Activated T-helper 1 cell treated with anti-CD3 and anti-CD28 coated beads, Interleukin-2, amount 50 U/mL, for 16 hours (primary cell): ENCODE data around the gene IQCF5.
"Not testable (repeated sequence)": the region's sequence is repeated elsewhere in the genome, so short reads cannot be mapped to it uniquely, and the experiment has no call there.

Experiments used
- DNase-seq, 2 donors: peaks; one replicate each; pipeline ENCODE4 v3.0.0-alpha.2; 2020; ENCODE audit warnings: low read depth in 1 of 2, low spot score in 1 of 2

The IQCF5 gene

DNA sequence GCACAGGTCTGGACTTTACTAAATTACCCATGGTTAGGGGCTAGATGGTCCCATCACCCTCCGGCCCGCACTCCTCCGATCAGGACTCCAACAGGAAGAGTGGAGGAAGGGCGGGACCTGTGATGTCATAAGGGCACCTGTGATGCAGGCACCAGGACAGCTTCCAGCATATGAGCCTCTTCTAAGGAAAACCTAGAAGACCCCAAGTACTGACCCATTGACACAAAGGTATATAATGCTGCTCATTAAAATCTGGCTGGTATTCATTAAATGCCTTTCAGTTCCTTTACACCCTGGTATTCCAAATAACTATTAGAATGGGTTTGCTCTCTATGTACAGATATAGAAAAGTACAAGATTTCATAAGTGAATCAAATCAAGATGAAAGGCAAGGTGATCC lies at the start of gene IQCF5:
TSS of gene IQCF5 (minus strand) at position 101 of the 400 bp plus-strand sequence. CDS start at position 31, 70 bp downstream.
- no peak for DNase-seq

DNA sequence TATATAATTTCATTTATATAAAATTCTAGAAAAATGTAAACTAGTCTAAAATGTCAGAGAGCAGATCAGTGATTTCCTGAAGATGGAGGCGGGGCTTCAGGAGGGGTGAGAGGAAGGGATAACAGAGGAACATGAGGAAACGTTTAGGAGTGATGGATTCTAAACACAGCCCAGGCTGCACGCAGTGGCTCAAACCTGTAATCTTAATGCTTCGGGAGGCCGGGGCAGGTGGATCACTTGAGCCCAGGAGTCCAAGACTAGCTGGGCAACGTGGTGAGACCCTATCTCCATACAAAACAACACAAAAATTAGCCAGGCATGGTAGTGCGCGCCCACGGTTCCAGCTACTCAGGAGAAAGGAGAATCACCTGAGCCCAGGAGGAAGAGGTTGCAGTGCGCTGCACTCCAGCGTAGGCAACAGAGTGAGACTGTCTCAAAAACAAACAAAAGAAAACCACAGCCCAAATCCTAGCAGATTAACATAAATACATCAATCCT lies 45.7 kb upstream of the IQCF5 start:
- no peak for DNase-seq

DNA sequence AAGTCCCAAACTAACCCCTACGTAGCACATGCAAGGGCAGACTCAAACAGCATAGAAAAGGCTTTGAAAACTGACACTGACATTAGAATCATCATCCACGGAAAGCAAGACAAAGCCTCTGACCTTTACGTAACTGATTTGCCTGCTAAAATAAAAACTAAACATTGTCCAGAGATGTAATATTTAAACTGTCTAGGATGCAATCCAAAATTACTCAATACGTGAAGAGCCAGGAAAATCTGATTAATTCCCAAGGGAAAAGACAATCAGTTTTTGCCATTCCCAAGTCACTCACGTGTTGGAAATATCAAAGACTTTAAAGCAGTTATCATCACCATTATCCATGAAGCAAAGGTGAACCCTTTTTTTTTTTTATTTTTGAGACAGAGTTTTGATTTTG lies 41.0 kb upstream of the IQCF5 start:
- DNase-seq: no peak

DNA sequence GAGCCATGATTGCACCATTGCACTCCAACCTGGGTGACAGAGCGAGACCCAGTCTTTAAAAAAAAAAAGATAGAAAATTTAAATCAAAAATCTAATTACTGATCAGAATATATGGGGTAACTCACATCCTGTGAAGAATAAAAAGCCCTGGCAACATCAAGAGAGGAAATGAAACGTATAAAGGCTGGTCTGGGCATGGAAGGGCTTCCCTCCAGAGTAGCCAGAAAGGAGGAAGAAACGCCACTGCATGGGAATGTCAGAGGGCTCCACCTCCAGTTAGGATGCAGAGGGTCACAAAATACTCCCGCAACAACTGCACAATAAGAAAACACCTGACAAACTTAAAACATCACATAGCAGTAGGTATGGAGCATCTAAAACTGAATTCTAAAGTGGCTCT lies 32.6 kb upstream of the IQCF5 start:
- no peak for DNase-seq

DNA sequence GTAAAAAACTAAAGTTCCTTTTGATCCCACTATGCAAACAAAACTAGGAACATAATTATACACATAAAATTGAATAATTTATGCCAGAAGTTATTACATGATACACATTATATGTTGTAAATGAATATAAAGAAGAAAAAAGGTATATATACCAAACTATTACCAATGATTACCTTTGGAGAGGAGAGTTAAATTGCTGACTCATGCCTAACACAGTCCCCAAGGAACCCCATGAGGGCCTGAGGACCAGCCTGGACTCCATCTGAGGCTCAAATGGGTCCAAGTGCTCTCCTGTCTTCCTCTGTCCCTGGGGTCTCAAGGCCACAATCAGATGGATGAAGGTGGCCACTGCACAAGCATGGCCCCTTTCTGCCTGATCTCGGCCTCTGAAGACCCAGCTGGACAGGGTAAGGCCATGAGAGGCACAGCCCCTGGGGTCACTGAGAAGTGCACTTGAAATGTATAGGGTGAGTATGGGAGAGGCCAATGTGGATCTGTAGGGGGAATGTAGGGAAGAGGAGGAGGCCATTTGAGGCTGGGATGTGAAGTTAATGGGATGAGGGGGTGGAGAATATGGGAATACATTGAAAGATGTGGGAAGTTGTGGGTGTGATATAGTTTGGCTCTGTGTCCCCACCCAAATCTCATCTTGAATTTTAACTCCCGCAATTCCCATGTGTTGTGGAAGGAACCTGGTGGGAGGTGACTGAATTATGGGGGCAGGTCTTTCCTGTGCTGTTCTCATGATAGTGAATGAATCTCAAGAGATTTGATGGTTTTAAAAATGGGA lies 28.8 kb upstream of the IQCF5 start:
- DNase-seq: no peak

DNA sequence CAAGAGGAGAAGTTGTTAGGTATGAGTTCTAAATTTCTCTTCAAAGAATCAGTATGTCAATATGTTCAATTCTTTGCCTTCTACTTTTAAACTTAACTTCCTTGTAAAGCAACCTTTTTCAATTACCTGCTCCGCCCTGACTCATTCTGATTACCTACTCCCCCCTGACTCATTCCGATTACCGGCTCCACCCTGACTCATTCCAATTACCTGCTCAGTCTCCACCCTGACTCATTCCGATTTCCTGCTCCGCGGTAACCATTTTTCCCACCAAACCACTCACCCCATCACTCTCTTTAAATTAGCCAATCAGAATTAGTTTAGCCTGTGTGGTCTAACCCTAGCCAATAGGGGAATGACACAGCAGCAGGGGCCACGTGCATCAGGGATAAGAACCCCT lies 27.0 kb upstream of the IQCF5 start:
- DNase-seq: not testable (repeated sequence)

DNA sequence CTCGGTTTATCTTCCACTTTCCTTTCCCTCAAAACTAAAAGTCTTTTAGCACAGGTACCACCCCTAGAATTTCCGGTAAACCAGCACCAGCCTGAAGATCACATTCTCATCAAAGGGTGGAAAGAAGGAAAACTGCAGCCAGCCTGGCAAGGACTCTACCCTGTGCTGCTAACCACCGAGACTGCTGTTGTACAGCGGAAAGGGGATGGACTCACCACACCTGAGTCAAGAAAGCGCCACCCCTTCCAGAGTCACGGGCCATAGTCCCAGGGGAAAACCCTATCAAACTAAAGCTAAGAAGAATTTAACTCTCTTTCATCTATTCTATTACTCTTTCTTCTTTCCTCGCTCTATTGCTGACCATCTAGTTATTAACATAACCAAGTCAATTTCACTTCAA lies 24.6 kb upstream of the IQCF5 start:
- not testable (repeated sequence) for DNase-seq

DNA sequence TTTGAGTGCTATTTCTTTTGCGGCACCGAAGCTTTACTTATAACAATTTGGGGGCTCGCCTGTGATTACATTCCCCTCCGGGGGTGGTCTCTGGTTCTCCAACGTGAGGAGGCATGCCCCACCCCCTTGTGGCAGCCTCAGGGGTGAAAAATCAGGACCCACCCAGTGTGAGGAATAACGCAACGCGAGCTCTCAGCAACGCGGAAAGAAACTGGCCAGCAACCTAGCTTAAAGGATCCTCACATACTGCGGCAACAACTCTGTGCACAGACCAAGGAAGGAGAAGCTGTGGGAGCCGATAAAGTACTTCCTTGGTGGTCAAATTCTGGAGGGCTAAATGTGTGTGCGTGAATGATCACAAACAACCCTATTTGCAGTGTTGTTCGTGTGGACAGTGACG lies 22.0 kb upstream of the IQCF5 start:
- DNase-seq: no peak

DNA sequence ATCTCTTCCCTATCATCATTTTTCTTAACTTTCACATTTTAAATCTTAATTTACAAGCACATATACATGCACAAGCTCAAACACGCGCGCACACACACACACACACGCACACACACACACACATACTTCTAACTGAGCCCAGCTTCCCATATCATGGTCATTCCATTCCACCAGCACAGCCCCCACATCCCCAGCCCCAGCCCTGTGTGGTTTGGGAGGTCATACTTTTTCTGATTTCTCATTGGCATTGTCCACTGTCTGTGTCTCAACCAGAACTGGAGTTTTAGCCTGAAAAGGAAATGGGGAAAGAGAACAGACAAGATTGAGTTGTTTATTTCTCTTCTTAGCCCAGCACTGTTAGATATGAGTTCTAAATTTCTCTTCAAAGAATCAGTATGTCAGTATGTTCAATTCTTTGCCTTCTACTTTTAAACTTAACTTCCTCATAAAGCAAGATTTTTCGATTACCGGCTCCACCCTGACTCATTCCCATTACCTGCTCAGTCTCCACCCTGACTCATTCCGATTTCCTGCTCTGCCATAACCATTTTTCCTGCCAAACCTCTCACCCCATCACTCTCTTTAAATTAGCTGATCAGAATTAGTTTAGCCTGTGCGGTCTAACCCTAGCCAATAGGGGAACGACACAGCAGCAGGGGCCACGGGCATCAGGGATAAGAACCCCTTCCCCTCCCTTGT lies 21.4 kb upstream of the IQCF5 start:
- DNase-seq: no peak

DNA sequence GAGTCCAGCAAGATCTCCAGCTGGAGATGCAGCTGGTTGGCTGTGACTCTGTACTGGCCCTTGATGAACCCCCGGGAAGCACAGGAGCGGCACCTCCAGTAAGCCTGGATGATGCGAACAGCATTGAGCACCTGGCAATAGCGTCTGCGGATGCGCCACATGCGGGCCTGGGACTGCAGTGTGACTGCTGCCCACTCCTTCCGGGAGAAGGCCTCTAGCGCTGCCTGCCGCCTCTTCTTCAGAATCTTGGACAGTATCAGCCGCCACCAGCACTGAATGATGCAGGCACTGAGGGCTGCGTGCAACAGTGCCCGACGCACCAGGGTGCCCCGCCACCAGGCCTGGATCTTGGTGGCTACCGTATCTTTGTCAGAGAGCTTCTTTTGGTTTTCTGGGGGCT lies 19.5 kb upstream of the IQCF5 start:
- DNase-seq: no peak

DNA sequence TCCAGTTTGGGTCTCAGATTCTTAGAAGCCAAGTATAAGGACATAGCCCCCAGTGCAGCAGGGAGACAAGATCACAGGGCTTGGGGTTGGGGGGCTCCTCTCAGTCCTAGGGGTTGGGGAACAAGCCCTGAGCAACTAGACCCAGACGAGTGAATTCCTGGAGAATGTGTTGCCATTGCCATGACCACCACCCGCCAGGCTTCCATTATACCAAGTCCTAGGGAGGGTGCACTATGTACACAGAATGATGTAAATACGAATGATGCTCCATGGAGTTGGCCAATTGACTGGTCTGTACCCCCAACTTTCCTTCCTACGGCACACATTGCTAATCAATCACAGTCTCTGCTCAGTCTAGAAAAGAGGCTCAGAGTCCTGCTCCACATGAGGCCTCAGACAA lies 19.0 kb upstream of the IQCF5 start:
- DNase-seq: no peak

DNA sequence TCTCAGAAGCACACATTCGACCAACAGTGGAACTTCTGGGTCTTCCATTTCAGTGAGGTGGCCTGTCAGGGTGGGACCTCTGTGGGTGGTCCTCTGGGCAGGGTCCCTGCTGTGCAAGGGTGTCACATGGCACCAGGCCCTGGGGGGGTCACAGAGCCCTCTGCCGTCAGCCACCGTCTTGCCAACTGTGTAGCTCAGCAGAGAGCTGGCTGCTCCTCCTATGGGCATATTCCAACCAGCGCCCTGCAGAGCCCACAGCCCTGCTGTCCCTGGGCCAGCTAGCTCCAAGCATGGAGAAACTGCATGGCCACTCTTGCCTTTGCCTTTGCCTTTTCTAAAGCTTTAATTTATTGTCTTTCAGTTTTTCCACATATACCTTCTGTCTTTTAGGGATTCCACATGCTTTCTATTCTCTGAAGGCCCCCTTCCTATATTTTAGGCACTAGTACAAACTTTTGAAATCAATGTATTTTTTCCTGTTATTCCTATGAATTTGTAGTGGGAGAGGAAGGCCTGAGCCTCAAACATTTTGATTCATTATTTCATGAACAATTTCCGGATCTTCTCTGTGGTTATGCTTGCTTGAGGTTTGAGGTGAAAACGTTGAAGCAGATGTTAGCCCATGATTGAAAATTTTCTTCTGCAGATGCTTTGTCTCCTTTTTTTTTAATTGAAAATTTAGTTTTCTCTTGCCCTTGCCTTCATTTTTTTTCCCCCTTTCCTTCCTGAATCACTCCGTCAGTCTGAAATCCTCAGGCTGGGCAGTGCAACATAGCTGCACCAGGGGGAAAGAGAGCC lies 16.0 kb upstream of the IQCF5 start:
- no peak for DNase-seq

DNA sequence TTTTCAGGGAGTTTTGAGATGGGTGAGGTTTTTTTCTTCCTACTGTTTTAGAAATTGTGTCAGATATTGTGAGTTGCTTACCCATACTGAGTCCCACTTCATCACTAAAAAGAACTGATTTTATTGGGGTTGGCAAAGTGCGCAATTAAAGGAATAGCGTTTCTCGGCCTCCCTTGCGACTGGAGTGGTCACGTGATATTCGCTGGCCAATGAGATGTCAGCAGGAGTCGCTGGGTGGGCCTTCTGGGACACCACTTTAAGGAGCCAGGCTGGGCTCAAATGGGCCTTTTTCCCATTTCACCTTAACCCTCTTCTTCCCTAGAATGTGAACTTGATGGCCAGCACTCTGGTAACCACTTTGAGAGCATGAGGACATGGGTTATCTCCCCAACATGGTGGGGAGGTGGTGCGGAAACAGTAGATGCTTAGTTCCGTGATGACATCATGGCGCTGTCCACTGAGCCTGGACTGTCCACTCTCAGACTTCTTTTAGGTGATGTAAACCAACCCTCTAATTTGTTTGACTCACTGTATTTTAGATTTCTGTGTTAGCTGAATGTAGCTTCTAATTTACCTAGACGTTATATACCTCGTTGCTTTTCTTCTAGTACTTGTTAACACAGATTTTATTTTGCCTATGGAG lies 13.2 kb upstream of the IQCF5 start:
- no peak for DNase-seq

DNA sequence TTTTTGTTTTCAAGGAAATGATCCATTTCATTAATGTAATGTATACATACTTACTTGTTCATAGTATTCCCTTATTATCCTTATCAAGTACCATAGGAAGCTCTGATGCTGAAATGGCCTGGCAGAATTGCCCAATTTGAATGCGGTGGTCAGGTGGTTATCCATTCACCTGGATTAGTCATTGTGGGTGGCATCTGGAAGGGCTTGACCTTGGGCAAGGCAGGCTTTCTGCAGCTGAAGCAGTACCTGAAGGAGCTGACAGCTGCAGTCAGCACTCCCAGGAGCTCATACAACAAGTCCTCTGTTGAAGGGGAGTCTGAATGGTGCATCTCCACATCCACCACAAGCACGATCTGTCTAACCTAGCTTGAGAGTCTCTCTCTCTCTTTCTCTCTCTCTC lies 12.2 kb upstream of the IQCF5 start:
- no peak for DNase-seq

DNA sequence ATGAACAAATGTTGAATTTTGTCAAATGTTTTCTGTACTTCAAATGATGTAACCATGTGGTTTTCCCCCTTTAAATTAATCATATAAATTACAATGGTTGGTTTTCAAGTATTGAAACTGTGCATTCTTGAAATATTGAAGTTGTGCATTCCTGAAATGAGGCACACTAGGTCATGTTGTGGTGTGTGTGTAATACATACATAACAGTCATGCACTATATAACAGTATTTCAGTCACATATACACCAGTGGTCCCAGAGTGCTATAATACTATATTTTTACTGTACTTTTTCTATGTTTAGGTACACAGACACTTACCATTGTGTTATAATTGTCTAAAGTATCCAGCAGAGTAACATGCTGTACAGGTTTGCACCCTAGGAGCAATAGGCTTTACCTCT lies 11.0 kb upstream of the IQCF5 start:
- no peak for DNase-seq

DNA sequence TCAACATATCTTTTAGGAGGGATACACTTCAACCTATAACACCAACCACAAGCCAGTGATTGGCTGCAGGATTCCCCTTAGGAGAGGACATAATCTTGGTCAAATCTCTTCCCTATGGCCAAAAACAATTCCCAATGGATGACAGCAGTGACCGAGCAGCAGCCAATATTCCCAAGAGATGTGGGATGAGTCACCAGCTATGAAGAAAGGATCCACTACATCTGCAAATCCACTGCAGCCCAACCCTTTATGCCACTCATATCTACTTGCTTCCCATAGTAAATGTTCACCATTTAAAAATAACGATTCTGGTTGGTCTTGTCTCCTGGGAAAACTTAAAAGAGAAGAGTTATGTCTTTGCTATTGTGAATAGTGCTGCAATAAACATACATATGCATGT lies 4.5 kb upstream of the IQCF5 start:
- no peak for DNase-seq

DNA sequence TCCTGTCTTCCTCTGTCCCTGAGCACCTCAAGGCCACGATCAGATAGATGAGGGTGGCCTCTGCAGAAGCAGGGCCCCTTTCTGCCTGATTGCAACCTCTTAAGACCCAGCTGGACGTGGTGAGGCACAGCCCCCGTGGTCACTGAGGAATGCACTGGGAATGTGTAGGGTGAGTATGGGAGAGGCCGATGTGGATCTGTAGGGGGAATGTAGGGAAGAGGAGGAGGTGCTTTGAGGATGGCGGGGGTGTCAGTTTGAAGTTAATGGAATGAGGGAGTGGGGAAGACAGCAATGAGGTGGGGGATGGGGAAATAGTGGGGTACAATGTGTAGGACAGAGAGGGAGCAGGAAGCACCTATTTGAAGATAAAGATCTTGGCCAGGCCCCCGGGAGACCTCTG lies 785 bp upstream of the IQCF5 start:
- DNase-seq: no peak

DNA sequence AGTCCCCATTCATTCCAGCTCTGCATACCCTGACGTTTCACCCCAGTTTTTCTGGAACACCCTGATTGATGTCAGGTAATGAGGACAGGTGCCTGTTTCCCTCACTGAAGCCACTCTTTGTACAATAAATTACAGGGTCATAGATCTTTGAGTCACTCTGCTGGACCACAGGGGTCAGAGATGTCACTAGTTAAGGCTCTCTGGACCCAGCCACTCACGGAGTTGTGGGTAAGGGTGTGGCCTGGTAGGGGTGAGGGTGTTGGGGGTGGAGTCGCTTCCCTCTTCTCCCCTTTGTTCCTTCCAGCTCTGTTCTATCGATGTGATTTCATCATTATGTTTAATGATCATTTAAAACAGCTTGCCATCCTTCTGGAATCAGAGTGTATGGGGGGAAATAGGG lies 512 bp downstream of the IQCF5 start:
- no peak for DNase-seq

DNA sequence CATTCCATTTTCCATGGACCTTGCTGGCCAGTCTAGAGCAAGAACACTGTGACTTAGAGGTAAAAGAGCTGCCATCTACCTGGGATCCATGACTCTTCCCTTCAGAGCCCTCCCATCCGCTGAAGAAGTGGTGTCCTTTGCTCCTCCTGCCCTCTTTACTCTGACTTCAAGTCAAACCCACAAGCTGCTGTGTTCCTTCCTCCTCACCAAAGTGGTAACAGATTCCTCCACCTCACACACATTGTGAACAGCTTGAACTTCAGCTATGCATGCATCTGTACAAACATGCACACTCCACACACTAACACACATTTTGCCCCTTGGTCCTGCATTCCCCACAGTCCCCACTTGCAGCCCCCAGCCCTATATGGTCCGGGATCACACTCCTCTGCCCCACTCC lies 990 bp downstream of the IQCF5 start:
- DNase-seq: no peak

DNA sequence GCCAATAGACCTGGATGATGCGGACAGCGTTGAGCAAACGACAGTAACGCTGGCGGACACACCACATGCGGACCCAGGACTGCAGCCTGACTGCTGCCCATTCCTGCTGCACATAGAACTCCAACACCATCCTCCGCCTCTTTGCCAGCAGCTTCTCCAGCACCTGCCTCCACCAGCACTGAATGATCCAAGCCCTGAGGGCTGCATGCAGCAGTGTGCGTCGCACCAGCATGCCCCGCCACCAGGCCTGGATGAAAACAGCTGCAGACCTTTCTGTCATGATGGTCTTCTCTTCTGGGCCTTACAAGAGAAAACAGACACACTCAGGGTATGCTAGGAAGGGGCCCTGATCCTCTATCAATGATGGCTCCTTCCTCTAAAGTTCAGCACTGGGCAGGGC lies 1.5 kb downstream of the IQCF5 start:
- no peak for DNase-seq

DNA sequence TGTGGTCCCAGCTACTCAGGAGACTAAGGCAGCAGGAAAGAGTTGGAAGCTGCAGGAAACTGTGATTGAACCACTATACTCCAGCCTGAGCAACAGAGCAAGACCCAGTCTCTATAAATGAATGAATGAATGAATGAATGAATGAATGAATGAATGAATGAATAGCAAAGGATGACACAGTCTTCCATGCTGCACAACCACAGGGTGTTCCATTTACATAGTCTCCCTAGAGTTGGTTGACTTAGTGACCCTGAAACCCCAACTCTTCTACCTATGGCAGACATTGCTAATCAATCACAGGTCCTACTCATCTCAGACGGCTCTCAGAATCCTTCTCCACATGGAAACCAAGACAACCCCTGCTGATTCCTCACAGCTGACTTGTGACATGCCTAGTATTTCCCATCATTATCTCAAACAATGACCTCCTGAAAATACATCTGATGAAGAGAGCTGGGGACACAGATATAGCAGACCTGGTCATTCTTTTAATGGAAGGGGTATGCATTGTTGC lies 2.1 kb downstream of the IQCF5 start:
- no peak for DNase-seq
